K562 (cell line): ENCODE data around the gene DMAC2L. TPM values are rescaled to one million over a fixed set of nuclear protein-coding genes. Genes with fewer than 3 reads are reported as not detected.

ENCODE experiments used
- BCL6 ChIP-seq: fragments of 250-450 bp; sonication (Bioruptor Pico); IDR thresholded peaks from 2 replicates; pipeline ENCODE4 v1.4.0; 2020
- EP300 ChIP-seq: IDR thresholded peaks from 2 replicates; pipeline ENCODE4 v1.6.1; 2012; ENCODE audit warnings: low read length, improper control_type of control experiment
- FUS ChIP-seq: fragments of 200-400 bp; formaldehyde crosslinking; optimal IDR thresholded peaks from 2 replicates; pipeline ENCODE3; 2017; ENCODE audit warnings: low read depth, low read length
- ILF3 ChIP-seq: fragments of 450-650 bp; IDR thresholded peaks from 2 replicates; pipeline ENCODE4 v1.6.1; 2018; ENCODE audit warnings: antibody characterized with exemption, mild to moderate bottlenecking, moderate library complexity, borderline replicate concordance
- MAFG ChIP-seq: fragments of 450-650 bp; conservative IDR thresholded peaks from 2 replicates; pipeline ENCODE4 v1.6.1; 2016; ENCODE audit warnings: missing genetic modification characterization, missing compliant biosample characterization
- MEIS2 ChIP-seq: fragments of 450-650 bp; IDR thresholded peaks from 2 replicates; pipeline ENCODE4 v1.6.1; 2014; ENCODE audit warnings: mild to moderate bottlenecking; ENCODE audit not compliant: partially characterized antibody
- PHB ChIP-seq: fragments of 250-450 bp; sonication (Bioruptor Pico); IDR thresholded peaks from 2 replicates; pipeline ENCODE4 v1.5.0; 2021
- RBM14 ChIP-seq: fragments of 200-400 bp; formaldehyde crosslinking; IDR thresholded peaks from 2 replicates; pipeline ENCODE4 v1.6.1; 2018; ENCODE audit warnings: low read depth, mild to moderate bottlenecking, low read length, moderate library complexity, borderline replicate concordance; ENCODE audit not compliant: insufficient read depth
- RBM22 ChIP-seq: fragments of 200-400 bp; formaldehyde crosslinking; IDR thresholded peaks from 2 replicates; pipeline ENCODE4 v1.6.1; 2018; ENCODE audit warnings: low read length, low read depth; ENCODE audit not compliant: poor library complexity, severe bottlenecking
- RBM34 ChIP-seq: fragments of 200-400 bp; formaldehyde crosslinking; IDR thresholded peaks from 2 replicates; pipeline ENCODE4 v1.6.1; 2018; ENCODE audit warnings: low read length, borderline replicate concordance; ENCODE audit not compliant: insufficient read depth
- SMAD2 ChIP-seq: fragments of 150-350 bp; IDR thresholded peaks from 2 replicates; pipeline ENCODE4 v1.6.1; 2014; ENCODE audit warnings: low read depth, mild to moderate bottlenecking, low read length
- THRA ChIP-seq: fragments of 450-650 bp; IDR thresholded peaks from 2 replicates; pipeline ENCODE4 v1.6.1; 2017; ENCODE audit warnings: mild to moderate bottlenecking, moderate library complexity
- THRAP3 ChIP-seq: fragments of 450-650 bp; IDR thresholded peaks from 2 replicates; pipeline ENCODE4 v1.6.1; 2016; ENCODE audit warnings: mild to moderate bottlenecking, inconsistent platforms, borderline replicate concordance
- ZC3H11A ChIP-seq: IDR thresholded peaks from 2 replicates; pipeline ENCODE4 v1.6.1; 2012; ENCODE audit warnings: low read depth, low read length, improper control_type of control experiment
- ZNF280B ChIP-seq: fragments of 250-450 bp; sonication (Bioruptor Pico); IDR thresholded peaks from 2 replicates; pipeline ENCODE4 v1.5.1; 2021; ENCODE audit warnings: mild to moderate bottlenecking
- ZNF507 ChIP-seq: conservative IDR thresholded peaks from 2 replicates; pipeline ENCODE4 v1.6.1; 2017; ENCODE audit warnings: missing genetic modification characterization, missing compliant biosample characterization
- ZSCAN29 ChIP-seq: fragments of 450-650 bp; IDR thresholded peaks from 2 replicates; pipeline ENCODE4 v1.6.1; 2017
- polyA plus RNA-seq, 8 experiments: library from polyadenylated mRNA; depleted of rRNA in 4 of 8; stranded (reverse) in 5 of 8; unstranded in 3 of 8; fragments of >200 nt; fragmentation: Nextera tagmentation in 2 of 8; fragmentation: Illumina TruSeq in 1 of 8; extraction: Ambion mirVana in 2 of 8; extraction: Trizol in 1 of 8; gene quantifications; 2 replicates each; pipeline versions ENCODE4 v1.2.1 to v1.2.3, GENCODE V29; 2011 to 2014; ENCODE audit warnings: inconsistent platforms in 1 of 8, missing spikeins in 1 of 8
- total RNA-seq, 7 experiments: library from RNA; depleted of rRNA in 6 of 7; stranded (reverse); fragments of >200 nt in 6 of 7; fragmentation: Illumina TruSeq in 2 of 7; extraction: Trizol in 2 of 7; gene quantifications; 2 replicates each; pipeline versions ENCODE4 v1.2.1 to v1.2.3, GENCODE V29; 2011 to 2021; ENCODE audit warnings: low replicate concordance in 1 of 7
- TF ChIP-seq, protein P1 (sequence below): IDR thresholded peaks from 3 replicates; pipeline ENCODE4 v1.6.1; 2011; ENCODE audit warnings: borderline replicate concordance, mild to moderate bottlenecking; ENCODE audit not compliant: insufficient read length, insufficient read depth
- TF ChIP-seq, protein P2 (sequence below): fragments of 250-450 bp; sonication (Bioruptor Pico); IDR thresholded peaks from 2 replicates; pipeline ENCODE4 v1.8.0; 2022; ENCODE audit warnings: moderate library complexity, mild to moderate bottlenecking, inconsistent platforms

Gene DMAC2L
- total and polyA plus RNA-seq, 9 of the 15 experiments (the other 6 are each of a cell fraction or from before 2014, with no cell fraction given), result 4.0 to 37.2 (median 9.3) TPM

DNA sequence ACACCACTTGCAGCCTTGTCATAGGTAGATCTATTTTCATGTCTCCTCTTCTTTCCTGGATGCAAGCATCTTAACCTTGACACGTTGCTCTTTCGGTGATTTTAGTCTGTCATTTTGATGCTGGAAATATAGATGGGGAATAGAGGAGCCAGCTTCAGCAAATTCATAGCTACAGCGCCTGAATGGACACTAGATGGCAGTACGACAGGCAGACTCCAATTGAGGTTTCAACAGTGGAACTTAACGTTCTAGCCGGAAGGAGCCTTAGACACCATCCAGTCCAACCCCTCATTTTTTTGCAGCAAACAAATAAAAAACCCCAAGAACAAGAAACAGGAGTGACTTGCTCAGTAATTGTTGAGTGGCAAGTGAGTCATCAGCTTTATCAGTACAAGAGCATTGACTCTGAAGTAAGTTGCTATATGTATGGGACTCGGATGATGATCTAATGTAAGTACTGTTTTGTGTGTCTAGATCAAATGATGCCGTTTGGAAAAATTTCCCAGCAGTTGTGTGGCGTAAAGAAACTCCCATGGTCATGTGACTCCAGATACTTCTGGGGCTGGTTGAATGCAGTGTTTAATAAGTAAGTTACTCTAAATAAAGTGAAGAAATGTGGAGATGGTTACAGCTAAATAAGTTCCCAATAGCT lies 9.0 kb downstream of the DMAC2L start (continued):
- TF ChIP-seq ZSCAN29, result no peak
- no peak for TF ChIP-seq BCL6
- TF ChIP-seq RBM22, result no peak
- no peak for TF ChIP-seq FUS
- TF ChIP-seq, protein P1, sequence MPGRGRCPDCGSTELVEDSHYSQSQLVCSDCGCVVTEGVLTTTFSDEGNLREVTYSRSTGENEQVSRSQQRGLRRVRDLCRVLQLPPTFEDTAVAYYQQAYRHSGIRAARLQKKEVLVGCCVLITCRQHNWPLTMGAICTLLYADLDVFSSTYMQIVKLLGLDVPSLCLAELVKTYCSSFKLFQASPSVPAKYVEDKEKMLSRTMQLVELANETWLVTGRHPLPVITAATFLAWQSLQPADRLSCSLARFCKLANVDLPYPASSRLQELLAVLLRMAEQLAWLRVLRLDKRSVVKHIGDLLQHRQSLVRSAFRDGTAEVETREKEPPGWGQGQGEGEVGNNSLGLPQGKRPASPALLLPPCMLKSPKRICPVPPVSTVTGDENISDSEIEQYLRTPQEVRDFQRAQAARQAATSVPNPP, result no peak
- TF ChIP-seq THRA, result no peak
- TF ChIP-seq, protein P2, sequence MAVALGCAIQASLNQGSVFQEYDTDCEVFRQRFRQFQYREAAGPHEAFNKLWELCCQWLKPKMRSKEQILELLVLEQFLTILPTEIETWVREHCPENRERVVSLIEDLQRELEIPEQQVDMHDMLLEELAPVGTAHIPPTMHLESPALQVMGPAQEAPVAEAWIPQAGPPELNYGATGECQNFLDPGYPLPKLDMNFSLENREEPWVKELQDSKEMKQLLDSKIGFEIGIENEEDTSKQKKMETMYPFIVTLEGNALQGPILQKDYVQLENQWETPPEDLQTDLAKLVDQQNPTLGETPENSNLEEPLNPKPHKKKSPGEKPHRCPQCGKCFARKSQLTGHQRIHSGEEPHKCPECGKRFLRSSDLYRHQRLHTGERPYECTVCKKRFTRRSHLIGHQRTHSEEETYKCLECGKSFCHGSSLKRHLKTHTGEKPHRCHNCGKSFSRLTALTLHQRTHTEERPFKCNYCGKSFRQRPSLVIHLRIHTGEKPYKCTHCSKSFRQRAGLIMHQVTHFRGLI (CRISPR knock-in tag), result no peak
- TF ChIP-seq RBM34, result no peak
- TF ChIP-seq ZNF507, result no peak
- TF ChIP-seq THRAP3, result no peak
- peak; percentile 75 for TF ChIP-seq MEIS2
- no peak for TF ChIP-seq ILF3
- TF ChIP-seq RBM14, result no peak
- TF ChIP-seq SMAD2, result no peak
- no peak for TF ChIP-seq ZNF280B (CRISPR knock-in tag)
- peak; percentile 51; the same call in 1 of the 2 replicates for TF ChIP-seq EP300
- peak; percentile 49 for TF ChIP-seq MAFG (tag)
- no peak for TF ChIP-seq ZC3H11A
- TF ChIP-seq PHB (CRISPR knock-in tag), result no peak
